ENCODE data around the gene HNRNPA2B1. TPM values are rescaled to one million over a fixed set of nuclear protein-coding genes. Genes with fewer than 3 reads are reported as not detected.
"Not testable (repeated sequence)": the region's sequence is repeated elsewhere in the genome, so short reads cannot be mapped to it uniquely, and the experiment has no call there.

The HNRNPA2B1 gene
- total and polyA plus RNA-seq, 2 of the 8 experiments (the other 6 are each of a cell fraction or from before 2014, with no cell fraction given), result 276 to 1,255 TPM

- H4K5ac ChIP-seq (ENCODE audit: insufficient read length, low read depth, low read length); H3K4me2 ChIP-seq (ENCODE audit: insufficient read depth in 1 of 2, low read depth in 2 of 2, low read length in 2 of 2); H3K56ac ChIP-seq (replicated peaks; ENCODE audit: insufficient read length, low read depth, low read length); H4K20me1 ChIP-seq (replicated peaks in 1 of 2; ENCODE audit: control insufficient read depth in 1 of 2, insufficient read depth in 2 of 2, low read length in 2 of 2); H2AFZ ChIP-seq (ENCODE audit: low read length); H3K4me3 ChIP-seq (ENCODE audit: extremely low read depth in 1 of 4, insufficient read depth in 2 of 4, low read depth in 3 of 4, low read length in 4 of 4); H2BK15ac ChIP-seq (ENCODE audit: low read length); H3K4me1 ChIP-seq (replicated peaks in 1 of 4; ENCODE audit: control insufficient read depth in 3 of 4, insufficient read depth in 4 of 4, low read length in 3 of 4); H3K9ac ChIP-seq (replicated peaks in 1 of 4; ENCODE audit: extremely low read depth in 1 of 4, low read depth in 3 of 4, low read length in 3 of 4); H3K4ac ChIP-seq (replicated peaks; ENCODE audit: insufficient read length, low read depth, low read length); H3K79me1 ChIP-seq (ENCODE audit: low read depth, low read length); CTCF ChIA-PET (ENCODE audit: partially characterized antibody); H3K23me2 ChIP-seq (ENCODE audit: low read depth, low read length); H2BK12ac ChIP-seq (ENCODE audit: low read depth, low read length); H2BK120ac ChIP-seq (replicated peaks; ENCODE audit: low read depth, low read length); H2AK5ac ChIP-seq (ENCODE audit: low read depth, low read length); H3K18ac ChIP-seq (ENCODE audit: extremely low read depth, low read length); DNase-seq (ENCODE audit: low read depth in 1 of 2, low spot score in 2 of 2); H3K27me3 ChIP-seq (replicated peaks in 1 of 4; ENCODE audit: control insufficient read depth in 3 of 4, extremely low read depth in 1 of 4, insufficient read depth in 3 of 4, low read length in 3 of 4); H3K27ac ChIP-seq (ENCODE audit: low read depth, low read length); FAIRE-seq; H3K23ac ChIP-seq (ENCODE audit: insufficient read length); H4K8ac ChIP-seq (ENCODE audit: extremely low read depth, insufficient read depth, low read length); H2BK20ac ChIP-seq (ENCODE audit: low read length); H4K91ac ChIP-seq (replicated peaks; ENCODE audit: insufficient read length, low read length); POLR2A ChIA-PET (ENCODE audit: partially characterized antibody); H2BK5ac ChIP-seq (ENCODE audit: low read depth, low read length); H3K14ac ChIP-seq (ENCODE audit: insufficient read length): not testable (repeated sequence)
- Histone ChIP-seq H3K36me3 (ENCODE audit: control insufficient read depth in 2 of 4, insufficient read depth in 4 of 4, low read length in 3 of 4) (peaks cover 3 to 23% (median 6%) of the 10 kb centered on the region in 4 experiments; a peak in 3 of 8 replicates), H3K79me2 (ENCODE audit: control insufficient read depth in 1 of 2, insufficient read depth in 2 of 2, low read length in 2 of 2) (peaks cover 6 to 55% of the 10 kb centered on the region in 2 experiments), H3K9me3 (ENCODE audit: insufficient read depth in 2 of 2, low read depth in 1 of 2, low read length in 1 of 2) (peaks cover 0 to 16% of the 10 kb centered on the region in 2 experiments; a peak in 2 of 4 replicates)
- WGBS, 2 experiments (ENCODE audit: extremely low coverage in 1 of 2, insufficient coverage in 1 of 2, insufficient read length in 1 of 2, insufficient replicate concordance in 2 of 2, low coverage in 1 of 2, low lambda C conversion rate in 2 of 2, missing lambda C conversion rate in 1 of 2), result 100% methylated on average over 1 of the region's 4 CpGs; no CpG with 5 or more reads in 1 of the 2 experiments
Measured at GRCh38 chr7:26175903-26176302, 24.6 kb downstream of the HNRNPA2B1 start.

Measured in H1 (cell line).